NCI-H1436 treated with DMSO at 0.1 percent for 48 hours (cell line): ENCODE results near the gene SPATC1L.
A peak's percentile ranks its signal among the peaks of the same experiment; 100 is the strongest.
"Not testable (repeated sequence)": the region's sequence is repeated elsewhere in the genome, so short reads cannot be mapped to it uniquely, and the experiment has no call there.

Experiments
- DNase-seq: peaks from one replicate; lab custom pipeline; 2025; lab: John Stamatoyannopoulos, UW

Gene SPATC1L

DNA sequence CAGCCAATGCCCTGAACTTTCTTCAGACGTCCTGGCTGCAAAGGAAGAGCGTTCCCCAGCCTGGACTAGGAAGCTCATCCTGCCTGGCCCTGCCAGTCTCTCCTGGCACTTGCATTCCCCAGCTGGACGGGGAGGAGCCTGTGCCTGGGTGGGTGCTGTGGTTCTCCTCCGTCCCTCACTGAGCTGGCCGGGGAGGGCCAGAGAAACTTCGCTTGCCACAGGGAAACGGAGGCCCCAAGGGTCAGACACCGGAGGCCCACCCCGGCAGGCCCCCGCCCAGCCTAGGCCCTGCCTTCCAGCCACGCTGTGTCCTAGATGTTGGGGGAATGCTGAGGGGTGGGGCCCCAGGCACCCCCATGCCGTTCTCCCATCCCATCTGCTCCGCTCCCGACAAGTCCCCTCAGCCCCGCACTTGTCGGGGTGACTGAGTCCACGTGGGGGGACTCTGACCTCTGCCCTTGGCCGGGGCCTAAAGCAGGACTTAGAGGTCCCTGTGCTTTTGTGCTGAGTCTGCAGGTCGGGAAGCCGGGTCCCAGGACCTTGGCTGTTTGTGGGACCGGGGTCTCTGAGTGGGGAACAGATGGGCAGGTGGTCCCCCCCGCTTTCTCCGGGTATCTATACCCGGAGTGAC lies 33.7 kb downstream of the SPATC1L start:
- DNase-seq, result no peak

DNA sequence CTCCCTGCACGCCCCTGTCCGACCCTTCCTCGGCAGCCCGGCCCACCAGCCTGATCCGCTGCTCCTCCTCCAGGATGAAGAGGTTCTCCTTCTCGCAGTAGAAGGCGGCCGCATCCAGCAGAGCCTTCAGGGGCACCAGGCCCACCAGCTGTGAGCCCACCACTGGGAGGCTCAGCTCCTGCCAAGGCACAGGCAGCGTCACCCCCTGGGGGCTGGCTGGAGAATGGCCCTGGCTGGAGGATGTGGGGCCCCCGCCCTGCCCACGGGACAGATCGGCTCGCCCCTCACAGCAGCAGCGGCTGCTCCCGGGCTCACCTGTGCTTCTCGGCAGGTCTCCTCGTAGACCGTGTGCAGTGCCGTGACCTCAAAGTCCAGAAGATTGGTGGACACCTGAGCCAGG lies 34.2 kb downstream of the SPATC1L start:
- DNase-seq, result no peak

DNA sequence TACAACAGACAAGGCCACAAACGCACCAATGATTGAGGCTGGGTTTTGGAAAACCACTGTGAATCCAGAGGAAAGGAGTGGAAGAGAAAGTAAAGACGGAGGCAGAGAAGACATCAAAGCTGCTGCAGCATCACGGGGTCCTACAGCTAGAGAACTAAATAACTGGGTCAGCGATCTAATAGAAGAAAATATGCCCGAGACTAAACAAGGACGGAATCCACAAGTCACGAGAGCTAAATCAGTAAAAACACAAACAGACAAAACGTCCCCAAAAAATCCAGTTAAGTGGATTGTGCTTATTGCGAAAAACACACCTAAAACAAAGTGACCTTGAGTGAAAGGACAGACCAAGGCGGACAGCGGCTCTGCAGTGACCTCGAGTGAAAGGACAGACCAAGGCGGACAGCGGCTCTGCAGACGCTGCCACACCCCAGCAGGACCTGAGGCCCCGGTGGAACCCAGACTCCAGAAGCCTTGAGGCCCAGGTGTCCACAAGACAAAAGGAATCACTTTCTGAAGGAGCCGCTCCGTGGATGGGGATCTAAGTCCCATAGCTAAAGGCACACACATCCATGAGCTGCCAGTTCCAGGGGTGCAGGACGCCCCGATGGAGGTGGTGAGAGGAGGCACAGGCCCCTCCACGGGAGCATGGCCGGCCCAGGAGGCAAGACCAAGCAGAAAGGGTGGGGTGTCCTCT lies 34.9 kb downstream of the SPATC1L start:
- no peak for DNase-seq

DNA sequence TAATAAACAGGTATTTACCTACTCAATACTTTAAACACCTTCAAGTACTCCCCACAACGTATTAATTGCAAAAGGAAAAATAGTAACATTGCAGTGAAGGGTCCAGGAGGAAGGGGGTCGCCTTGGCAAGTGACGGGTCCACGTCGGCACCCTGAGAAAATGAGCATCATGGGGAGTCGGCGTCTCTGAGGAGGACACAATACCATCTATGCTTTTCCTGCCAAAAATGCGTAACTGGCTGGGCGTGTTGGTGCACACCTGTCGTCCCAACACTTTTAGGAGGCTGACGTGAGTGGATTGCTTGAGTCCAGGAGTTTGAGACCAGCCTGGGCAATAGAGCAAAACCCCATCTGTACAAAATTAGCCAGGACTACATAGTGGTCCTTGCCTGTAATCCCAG lies 36.2 kb downstream of the SPATC1L start:
- DNase-seq, result no peak

DNA sequence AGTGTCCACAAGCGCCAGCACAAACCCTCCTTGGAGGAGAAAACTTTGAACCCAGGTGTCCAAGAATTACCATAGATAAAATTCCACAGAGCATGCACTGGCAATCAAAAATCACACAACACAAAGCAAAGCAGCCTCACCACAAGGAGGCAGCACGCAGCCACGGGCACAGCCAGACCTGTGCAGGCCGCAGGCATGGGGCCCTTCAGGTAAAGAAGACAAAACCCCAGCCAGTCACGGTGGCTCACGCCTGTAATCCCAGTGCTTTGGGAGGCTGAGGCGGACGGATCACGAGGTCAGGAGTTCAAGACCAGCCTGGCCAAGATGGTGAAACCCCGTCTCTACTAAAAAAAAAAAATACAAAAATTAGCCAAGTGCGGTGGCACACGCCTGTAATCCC lies 36.8 kb downstream of the SPATC1L start:
- peak; percentile 10 for DNase-seq

DNA sequence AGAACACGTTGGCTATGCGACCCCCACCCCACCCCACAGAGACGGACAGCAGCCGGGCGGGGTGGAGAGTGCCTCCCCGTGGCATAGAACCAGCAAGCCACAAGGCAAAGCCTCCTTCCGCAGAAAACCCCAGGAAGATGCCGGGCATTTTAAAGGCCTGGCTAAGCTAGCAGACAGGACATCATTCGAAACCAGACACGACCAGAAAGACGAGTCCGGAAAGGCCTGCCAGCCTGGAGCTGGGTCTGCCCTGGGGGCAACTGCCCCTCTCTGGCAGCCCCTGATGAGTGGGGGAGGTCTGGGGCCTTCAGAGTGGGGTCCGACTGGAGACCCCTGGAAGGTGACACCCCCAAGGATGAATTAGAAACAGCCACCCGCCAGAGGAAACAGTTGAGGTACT lies 37.4 kb downstream of the SPATC1L start:
- DNase-seq, result no peak

DNA sequence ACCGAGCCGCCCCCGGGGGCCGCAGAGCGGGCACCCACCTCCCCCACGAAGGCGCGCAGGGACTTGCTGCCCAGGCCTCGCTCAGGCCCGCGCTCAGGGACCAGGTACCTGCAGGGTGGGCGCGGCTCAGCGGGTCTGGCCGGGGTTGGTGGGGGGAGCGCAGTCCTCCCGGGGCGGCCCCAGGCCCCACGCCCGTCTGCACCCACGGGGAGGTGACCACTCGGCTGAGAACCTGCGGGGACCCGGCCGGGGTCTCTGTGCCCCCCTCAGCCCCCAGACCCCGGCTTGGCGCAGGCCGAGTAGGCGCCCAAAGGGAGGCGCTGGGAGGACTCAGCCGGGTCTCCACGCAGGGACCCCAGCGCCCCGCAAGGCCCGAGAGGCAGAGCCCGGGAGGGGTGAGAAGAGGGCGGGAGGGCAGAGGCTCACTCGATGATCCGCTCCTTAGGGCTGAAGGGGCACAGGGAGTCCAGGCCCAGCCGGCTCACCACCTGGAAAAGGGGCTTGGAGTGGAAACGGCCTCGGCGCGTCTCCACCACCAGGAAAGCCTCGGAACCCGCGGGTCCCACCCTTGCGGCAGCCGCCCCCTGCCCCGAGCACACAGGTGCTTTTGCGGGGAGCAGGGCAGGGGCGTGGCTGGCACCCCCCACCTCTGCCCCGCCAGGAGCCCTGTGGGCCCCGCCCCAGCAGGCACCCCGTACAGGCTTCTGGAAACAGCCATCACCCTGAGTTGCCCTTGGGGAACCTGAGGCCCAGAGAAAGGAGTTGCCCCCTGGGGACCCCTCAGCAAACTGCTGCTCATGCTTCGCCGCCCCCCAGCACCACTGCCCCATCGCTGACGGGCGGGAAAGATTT lies 38.2 kb downstream of the SPATC1L start:
- no peak for DNase-seq

DNA sequence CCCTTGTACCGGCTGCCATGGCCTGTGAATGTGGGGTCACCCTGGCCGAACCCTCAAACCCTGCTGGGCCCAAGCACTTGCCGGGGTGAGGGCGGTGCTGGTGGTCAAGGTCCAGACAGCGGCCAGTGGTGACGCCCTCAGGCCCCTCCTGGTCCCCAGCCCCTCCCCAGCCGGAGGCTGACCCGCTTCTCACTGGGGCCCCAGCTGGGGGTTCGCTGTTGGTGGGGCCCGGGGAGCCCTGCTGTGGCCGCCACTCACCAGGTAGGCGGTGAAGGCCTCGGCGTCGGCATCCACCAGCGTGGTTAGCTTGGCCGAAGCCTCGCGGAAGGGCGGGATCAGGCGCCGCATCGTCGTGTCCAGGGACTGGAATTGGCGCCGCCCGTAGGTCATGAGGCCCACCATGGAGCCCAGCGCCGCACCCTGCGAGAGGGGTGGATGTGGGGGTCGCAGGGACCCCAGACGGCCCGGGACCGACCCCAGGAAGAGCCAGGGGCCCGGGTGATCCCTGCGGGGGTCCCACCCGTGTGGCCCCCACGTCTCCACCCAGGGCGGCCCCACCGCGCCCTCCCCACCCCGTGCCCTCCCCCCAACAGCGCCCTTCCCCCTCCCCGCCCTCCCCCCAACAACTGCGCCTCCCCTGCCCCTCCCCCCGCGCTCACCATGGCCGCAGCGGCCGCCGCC lies 39.0 kb downstream of the SPATC1L start:
- no peak for DNase-seq

DNA sequence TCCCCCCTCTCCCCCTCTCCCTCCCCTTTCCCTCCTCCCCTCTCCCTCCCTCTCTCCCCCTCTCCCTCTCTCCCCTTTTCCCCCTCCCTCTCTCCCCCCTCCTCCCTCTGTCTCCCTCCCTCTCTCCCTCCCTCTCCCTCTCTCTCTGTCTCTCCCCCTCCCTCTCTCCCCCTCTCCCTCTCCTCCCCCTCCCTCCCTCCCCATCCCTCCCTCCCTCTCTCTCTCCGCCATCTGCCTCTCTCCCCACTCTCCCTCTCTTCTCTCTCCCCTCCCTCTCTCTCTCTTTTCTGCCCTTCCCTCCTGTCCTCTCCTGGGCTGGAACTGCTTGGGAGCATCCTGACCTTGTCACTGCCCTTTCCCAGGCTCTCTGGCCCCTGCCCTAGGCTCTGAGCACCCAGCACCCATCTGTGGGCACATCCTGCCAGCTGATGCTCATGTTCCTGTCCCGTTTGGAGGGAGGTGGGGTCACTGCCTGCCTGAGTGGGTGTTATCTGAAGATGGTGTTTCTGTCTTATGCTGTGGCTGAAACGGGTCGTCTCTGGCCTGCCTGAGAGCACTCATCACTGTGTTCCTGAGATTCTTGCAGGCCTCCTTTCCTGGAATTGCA lies 39.7 kb downstream of the SPATC1L start:
- no peak for DNase-seq

DNA sequence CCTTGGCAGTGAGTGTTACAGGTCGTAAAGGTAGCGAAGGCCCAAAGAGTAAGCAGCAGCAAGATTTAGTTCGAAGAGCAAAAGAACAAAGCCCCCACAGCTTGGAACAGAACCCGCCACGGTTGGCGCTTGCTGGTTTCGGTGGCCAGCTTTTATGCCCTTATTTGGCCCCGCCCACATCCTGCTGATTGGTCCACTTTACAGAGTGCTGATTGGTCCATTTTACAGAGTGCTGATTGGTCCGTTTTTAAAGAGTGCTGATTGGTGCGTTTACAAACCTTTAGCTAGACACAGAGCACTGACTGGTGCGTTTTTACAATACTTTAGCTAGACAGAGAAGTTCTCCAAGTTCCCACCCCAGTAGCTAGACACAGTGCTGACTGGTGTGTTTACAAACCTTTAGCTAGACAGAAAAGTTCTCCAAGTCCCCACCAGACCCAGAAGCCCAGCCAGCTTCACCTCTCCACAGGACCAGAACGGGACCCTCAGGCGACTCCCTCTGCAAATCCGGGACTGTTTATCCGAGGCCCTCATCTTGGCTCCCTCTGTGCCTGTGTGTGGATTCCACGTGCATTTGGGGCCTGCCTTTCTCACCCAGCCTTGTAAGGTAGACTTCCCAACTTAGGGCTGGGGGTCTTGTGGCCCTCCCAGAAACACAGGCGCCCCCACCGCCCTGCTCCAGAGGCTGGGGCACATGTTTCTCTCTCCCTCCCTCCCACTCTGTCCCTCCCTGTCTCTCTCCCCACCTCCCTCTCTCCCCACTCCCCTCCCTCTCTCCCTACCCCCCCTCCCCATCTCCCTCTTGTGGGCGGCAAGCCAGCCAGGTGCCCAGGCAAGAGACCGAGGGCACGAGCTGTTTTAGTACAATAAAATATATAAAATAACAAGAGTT lies 41.4 kb downstream of the SPATC1L start:
- no peak for DNase-seq

DNA sequence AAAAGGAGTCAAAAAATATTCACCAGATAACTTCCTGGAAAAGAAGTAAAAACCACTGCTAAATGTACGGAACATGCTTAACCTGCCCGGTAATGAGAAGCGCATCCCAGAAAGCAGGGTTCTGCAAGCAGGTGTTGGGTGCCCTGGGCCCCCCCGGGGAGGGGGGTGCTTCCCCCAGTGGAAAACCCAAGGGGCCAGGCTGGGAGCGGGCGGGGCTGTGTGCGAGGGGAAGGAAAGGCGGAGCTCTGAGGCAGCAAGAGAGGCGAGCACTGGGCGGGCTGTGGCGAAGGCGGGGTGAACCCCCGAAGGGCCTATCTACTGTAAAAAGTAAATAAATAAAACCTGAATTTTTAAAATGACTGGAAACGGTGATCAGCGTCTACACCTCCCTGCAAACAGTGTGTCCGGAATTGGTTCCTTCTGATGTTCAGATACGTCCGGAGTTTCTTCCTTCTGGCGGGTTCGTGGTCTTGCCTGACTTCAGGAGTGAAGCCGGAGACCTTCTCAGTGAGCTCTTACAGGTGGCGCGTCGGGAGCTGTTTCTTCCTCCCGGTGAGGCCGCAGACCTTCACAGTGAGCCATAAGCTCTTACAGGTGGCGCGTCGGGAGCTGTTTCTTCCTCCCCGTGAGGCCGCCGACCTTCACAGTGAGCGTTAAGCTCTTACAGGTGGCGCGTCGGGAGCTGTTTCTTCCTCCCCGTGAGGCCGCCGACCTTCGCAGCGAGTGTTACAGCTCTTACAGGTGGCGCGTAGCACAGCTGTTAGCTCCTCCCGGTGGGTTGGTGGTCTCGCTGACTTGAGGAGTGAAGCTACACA lies 42.3 kb downstream of the SPATC1L start:
- DNase-seq, result no peak

DNA sequence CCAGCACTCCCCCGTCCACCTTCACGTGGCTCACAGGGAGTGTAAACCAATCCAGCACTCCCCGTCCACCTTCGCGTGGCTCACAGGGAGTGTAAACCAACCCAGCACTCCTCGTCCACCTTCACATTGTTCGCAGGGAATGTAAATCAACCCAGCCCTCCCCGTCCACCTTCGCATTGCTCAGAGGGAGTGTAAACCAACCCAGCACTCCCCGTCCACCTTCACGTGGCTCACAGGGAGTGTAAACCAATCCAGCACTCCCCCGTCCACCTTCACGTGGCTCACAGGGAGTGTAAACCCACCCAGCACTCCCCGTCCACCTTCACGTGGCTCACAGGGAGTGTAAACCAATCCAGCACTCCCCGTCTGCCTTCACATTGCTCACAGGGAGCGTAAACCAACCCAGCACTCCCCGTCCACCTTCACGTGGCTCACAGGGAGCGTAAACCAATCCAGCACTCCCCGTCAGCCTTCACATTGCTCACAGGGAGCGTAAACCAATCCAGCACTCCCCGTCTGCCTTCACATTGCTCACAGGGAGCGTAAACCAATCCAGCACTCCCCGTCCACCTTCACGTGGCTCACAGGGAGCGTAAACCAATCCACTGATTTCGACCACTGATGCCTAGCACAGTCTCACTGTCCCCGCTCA lies 43.8 kb downstream of the SPATC1L start:
- not testable (repeated sequence) for DNase-seq

DNA sequence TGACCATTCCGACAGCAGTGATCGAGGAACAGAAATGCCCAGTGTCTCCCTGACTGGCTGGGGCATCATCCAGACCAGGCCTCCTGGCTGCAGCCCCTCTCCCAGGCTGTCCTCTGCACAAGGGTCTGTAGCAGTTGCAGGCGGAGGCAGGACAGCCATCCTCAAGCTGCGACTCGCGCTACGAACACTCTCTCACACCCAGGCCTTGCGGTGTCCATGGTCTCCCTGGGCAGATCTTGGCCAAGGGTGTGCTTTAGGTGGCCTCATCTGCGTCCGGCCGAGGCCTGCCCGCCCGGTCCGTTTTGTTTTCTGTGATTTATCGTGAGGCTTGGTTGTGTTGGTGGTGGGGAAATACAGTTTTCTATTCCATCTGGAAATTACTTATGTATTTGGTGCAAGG lies 44.6 kb downstream of the SPATC1L start:
- no peak for DNase-seq

DNA sequence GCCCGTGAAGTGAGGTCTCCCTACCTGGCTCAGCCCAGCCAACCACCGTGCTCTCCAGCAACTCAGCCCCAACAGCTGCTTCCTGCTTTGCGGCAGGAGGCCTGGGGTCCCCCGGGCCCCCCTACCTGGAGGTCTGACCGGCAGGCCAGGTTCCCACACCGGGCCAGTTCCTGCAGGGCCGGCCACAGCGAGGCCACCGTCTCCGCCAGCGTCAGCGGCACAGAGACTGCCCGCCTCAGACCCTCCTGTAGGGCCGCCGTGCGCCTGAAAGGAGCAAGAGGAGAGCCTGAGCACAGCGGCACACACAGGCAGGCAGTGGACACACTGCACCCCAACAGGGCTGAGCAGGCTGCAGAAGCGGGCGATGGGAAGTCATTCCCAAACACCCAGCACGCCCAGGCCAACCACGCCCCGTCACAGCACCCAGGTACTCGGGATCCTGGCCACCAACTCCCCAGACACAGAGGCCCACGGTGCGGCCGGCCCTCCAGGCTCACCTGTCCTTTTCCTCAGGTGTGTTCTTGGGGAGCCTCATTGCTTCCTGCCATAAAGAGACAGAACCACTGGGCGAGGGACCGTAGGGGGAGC lies 45.8 kb downstream of the SPATC1L start:
- no peak for DNase-seq

DNA sequence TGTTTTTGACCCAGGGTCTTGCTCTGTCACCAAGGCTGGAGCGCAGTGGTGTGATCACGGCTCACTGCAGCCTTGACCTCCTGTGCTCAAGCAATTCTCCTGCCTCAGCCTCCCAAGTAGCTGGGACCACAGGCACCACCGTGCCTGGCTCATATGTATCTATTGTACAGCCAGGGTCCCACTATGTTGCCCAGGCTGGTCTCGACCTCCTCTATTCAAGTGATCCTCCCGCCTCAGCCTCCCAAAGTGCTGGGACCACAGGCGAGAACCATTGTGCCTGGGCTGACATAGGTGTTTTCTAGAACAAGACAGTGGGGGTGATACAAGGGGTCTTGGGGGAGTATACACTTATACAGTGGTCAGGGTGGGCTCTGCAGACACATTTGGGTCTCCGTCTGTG lies 46.4 kb downstream of the SPATC1L start:
- no peak for DNase-seq

DNA sequence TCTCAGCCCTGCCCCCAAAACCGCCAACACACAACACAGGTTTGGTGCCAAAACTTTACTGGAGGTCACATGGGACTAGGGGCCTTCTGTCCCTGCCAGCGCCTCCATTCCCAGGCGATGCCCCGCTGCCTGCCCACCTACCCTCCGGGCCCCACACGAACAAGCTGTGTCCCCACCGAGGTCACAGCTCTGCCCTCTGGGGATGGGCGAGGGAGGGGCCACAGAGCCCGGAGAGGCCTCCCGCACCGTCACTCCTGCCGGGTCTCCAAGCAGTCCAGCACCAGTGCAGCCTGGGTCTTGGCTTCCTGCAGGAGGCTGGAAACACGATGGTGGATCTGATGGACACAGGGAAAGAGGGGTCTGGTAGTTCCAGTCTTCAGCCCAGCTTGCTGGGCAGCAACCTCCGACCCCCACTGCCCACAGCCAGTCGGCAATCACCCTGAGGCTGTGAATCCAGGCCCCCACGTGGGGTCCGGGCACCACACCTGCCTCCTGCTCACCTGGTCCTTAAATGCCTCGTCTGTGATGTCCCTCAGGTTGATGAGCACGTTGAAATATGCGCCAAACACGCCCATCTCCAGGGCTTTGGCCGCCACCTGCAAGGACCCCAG lies 47.4 kb downstream of the SPATC1L start:
- DNase-seq, result no peak

DNA sequence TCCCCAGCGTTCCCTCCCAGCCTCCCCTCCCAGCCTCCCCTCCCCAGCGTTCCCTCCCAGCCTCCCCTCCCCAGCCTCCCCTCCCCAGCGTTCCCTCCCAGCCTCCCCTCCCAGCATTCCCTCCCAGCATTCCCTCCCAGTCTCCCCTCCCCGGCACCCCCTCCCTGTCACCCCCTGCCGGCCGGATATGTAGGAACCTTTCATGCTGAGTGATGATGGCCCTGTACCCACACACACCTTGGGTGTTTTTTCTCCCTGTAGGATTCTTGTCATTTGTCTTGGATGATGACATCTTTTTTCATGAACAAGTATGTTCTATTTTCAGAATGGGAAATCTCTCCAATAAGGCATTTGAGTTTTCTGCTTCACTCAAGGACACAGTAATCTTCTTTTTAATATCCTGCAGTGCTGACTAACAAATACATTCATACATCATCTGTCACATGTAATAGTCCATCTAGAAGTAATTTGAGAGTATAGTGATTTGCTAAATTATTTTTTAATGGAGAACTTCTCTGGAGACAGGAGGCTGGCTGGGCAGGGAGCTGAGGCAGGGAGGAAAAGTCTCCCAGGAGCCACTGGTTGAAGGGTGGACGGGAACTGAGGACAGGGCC lies 48.4 kb downstream of the SPATC1L start:
- DNase-seq, result no peak
